Epithelial cell of esophagus (primary cell): ENCODE results near the gene GRM4.

Source experiments
- DNase-seq: peaks from one replicate; pipeline ENCODE4 v3.0.0; 2010; ENCODE audit warnings: low read depth
- H3K4me3 ChIP-seq: 2 replicates; pipeline ENCODE4 v1.5.1; 2011; ENCODE audit warnings: mild to moderate bottlenecking, low read length, control low read depth
- CTCF ChIP-seq: IDR thresholded peaks from 2 replicates; pipeline ENCODE4 v1.5.1; 2011; ENCODE audit warnings: low read depth, mild to moderate bottlenecking, low read length, control low read depth, inconsistent platforms; ENCODE audit not compliant: insufficient read depth; ENCODE audit errors: missing control alignments

The GRM4 gene

DNA sequence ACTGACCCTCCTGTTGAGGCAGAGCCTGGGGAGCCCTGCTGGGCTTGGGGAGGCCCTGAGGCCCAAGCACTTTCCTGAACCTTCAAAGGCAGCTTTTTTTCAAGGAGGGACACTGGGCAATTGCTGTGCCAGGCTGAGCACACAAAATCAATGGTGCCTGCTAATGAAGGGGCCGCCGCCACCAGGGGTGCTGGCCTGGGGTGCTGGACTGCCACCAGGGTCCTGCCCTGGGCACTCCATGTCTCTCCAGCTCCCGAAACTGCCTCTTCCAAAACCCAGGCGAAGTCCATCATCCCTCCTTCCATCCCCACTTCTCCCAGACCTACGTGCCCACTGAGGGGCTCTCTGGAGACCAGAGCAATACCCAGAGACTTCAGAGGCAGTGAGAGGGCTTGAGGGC lies 145.6 kb downstream of the GRM4 start:
- TF ChIP-seq CTCF, result no peak
- no peak overlapping the region for H3K4me3 ChIP-seq
- DNase-seq, result no peak

GRCh38 chr6:33999567-33999966 lies 146.3 kb downstream of the GRM4 start:
- DNase-seq, result no peak
- H3K4me3 ChIP-seq, result no peak overlapping the region
- no peak for TF ChIP-seq CTCF

GRCh38 chr6:33998660-33999059 lies 147.2 kb downstream of the GRM4 start:
- TF ChIP-seq CTCF, result no peak
- H3K4me3 ChIP-seq, result no peak overlapping the region
- no peak for DNase-seq

GRCh38 chr6:33997265-33997664 lies 148.6 kb downstream of the GRM4 start:
- H3K4me3 ChIP-seq, result no peak overlapping the region
- no peak for TF ChIP-seq CTCF
- DNase-seq, result no peak

DNA sequence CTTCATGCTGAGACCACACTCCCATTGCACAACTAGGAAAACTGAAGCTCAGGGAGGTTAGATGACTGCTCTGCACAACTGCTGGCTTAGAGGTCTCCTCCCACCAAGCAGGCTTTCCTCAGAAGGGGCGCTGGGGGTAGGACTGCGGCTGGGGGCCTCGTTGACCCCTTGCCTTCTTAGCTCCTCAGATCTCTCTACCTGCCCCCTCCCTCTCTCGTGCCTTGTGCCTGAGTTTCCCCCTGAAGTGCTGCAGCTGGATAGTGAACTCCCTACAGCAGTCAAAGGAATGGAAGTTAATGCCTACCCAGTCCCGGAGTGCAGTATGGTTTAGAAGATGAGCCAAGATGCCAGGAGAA lies 149.8 kb downstream of the GRM4 start:
- TF ChIP-seq CTCF, result no peak
- H3K4me3 ChIP-seq, result no peak overlapping the region
- DNase-seq, result no peak

- no peak overlapping the region for H3K4me3 ChIP-seq
- TF ChIP-seq CTCF, result no peak
- no peak for DNase-seq
These were observed 150.4 kb downstream of the GRM4 start for GRCh38 chr6:33995309-33996119.
